HG03159 (cell line): ENCODE data around the gene DEPDC1B.
"Not testable (repeated sequence)": the region's sequence is repeated elsewhere in the genome, so short reads cannot be mapped to it uniquely, and the experiment has no call there.

Experiments used
- ATAC-seq: cut with Tn5 transposase; IDR thresholded peaks from one replicate; pipeline ENCODE4 v1.9.1; 2021; ENCODE audit warnings: mild to moderate bottlenecking, moderate library complexity; ENCODE audit not compliant: unreplicated experiment

Gene DEPDC1B

DNA sequence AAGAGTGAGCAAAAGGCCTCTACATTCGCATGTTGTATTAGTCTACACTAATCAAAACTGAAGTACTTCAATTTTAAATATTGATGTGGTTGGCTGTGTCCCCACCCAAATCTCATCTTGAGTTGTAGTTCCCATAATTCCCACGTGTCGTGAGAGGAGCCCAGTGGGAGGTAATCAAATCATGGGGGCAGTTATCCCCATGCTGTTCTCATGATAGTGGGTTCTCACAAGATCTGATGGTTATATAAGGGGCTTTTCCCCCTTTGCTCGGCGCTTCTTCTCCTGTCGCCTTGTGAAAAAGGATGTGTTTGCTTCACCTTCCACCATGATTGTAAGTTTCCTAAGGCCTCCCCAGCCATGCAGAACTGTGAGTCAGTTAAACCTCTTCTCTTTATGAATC is 112.7 kb downstream of the DEPDC1B start:
- not testable (repeated sequence) for ATAC-seq

DNA sequence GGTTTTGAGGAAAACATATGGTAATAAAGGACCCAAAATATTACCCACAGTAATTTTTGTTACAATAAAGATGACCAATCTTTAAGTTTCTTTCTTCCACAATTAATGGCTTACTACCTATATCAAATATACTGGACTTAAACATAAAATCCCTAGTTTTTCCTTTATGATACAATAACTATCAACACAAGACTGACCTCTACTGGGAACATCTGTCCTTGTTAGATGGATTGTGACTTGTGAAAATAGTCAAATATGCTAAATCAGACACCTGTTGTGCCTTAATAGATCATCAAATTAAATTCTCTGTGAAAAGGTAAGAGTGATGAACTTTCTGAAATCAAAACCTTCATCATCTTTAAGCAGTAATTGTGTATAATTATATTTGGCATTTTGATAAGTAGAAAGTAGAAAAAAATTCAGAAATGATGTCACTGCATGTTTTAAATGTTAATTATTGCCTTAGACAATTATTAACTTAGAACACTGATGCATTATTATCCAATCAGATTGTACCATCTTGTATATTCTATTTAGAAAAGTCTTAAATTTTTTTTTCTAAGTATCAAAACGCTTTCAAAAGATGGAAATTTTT is 113.6 kb downstream of the DEPDC1B start:
- ATAC-seq: no peak

DNA sequence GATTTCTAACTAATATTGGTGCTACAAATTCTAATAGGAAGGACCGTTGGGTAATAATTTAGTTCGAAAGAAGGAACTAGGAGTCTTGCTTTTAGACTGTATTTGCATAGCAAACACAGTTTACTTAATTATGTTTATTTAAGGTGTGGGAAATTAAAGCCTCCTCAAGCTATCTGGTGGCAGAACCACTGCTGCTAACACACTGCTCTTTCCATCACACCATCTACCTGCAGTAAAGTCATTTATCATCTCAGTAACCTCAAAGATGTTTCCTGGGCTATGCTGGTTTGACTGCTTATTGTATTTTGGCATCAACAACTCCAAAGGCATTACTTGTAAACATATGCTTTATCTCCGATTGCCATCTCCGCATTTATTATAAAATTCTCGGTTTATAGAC is 114.3 kb downstream of the DEPDC1B start:
- no peak for ATAC-seq

DNA sequence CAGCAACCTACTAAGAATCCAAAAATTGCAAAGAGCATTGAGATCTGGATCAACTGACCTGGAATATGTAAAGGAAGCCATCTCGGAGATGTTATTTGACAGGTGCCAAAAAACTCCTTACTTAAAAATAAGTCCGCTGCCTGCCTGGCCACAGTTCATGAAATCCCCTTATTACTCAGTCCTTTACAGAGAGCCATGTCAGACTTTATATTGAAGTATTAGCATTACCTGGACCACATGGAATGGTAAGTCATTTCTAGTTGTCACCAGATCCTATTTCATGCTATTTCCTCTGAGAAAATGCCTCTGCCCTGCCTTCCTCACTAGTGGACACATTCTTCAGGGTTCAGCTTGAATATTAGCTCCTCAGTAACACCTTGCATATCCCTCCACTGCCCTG is 115.7 kb downstream of the DEPDC1B start:
- ATAC-seq: no peak

DNA sequence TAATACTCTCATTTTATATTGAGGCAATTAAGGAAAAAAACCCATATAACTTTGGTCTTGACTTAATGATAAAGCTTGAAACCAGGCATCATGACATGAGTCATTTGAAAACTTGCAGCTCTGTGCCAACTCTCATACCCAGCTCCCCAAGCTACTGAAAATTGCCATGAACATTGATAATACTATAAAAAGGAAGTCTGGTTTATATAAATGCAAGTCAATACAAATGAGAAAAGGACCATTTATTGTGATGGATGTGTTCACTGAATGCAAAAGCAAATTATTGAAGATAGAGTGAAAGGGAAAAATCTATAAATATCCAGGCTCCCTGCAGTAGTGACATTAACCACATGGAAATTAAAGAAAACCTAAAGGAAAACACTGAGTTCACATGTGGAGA is 116.3 kb downstream of the DEPDC1B start:
- ATAC-seq: no peak

DNA sequence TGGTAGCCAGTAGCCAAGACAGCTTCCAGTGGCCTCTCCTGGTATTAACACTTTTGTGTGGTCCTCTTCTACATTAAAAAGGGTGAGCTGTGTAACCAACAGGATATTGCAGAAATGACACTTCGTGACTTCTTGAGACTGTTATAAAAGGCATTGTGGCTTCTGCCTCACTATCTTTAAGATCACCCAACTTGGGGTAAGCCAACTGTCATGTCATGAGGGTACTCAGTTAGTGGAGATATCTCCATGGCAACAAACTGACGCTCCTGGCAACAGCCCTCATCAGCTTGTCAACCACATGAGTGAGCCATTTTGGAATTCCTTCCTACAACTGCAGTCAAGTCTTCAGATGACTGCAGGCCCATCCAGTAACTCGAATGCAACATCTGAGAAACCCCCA is 121.7 kb downstream of the DEPDC1B start:
- no peak for ATAC-seq

DNA sequence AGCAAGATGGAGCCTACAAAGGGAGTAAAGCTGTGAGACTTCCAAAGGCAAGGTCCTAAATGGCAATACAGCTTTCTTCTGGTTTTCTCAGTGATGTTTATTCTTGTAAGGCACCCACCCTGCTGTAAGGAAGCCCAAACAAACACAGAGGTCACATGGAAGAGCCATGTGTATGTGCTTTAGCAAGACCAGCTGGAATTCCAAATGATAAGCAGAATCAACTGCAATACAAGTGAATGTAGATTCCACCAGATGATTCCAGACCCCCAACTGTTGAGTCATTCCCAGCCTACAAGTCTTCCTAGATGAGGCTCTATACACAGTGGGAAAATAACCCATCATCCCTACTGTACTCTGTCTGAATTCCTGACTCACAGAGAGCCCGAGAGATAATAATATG is 122.8 kb downstream of the DEPDC1B start:
- ATAC-seq: no peak

DNA sequence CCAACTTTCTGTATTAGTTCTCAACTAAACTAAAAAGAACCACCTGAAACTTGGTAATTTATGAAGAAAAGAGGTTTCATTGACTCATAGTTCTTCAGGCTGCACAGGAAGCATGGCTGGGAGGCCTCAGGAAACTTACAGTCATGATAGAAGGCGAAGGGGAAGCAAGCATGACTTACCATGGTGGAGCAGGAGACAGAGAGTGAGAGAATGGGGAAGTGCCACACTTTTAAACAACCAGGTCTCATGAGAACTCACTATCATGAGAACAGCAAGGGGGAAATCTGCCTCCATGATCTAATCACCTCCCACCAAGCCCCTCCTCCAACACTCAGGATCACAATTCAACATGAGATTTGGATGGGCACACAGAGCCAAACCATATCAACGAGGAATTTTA is 123.5 kb downstream of the DEPDC1B start:
- ATAC-seq: no peak

DNA sequence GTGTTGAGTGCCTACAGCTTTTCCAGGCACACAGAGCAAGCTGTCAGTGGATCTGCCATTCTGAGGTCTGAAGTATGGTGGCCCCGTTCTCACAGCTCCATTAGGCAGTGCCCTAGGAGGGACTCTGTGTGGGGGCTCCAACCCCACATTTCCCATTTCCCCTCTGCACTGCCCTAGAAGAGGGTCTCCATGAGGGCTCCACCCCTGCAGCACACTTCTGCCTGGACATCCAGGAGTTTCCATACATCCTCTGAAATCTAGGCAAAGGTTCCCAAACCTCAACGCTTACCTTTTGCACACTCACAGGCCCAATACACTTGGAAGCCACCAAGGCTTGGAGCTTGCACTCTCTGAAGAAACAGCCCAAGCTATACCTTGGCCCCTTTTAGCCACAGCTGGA is 131.3 kb downstream of the DEPDC1B start:
- ATAC-seq: no peak

DNA sequence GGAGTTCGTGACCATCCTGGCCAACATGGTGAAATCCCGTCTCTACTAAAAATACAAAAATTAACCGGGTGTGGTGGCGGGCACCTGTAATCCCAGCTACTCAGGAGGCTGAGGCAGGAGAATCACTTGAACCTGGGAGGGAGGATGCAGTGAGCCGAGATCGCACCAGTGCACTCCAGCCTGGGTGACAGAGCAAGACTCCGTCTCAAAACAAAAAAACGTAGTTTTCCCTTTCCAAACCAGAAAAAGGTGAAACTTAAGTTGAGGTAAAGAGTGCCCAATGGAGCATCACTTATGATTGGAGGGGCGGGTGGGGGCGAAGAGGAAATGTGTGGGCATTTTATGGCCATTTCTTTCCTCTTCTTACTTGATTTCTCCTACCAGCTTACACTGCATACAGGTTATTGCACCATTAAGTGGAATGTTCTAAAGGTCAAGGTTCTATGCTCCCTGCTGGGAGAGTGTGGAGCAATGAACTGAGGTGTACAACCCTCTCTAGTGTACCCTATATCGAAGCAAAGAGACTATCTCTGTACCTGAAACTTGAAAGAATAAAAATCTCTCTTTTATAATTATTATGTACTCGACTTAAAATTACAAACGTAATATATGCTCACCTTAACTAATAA is 136.2 kb downstream of the DEPDC1B start:
- ATAC-seq: no peak

DNA sequence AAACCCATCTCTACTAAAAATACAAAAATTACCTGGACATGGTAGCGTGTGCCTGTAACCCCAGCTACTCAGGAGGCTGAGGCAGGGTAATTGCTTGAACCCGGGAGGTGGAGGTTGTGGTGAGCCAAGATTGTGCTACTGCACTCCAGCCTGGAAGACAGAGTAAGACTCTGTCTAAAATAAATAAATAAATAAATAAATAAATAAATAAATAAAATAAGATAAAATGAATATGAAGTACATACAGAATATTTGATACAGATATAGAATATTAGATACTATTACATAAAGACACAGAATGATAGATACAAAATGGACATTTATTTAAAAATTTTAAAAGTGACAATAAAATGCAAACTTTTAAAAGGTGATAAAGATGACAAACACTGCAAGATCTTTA is 146.7 kb downstream of the DEPDC1B start:
- ATAC-seq: not testable (repeated sequence)

DNA sequence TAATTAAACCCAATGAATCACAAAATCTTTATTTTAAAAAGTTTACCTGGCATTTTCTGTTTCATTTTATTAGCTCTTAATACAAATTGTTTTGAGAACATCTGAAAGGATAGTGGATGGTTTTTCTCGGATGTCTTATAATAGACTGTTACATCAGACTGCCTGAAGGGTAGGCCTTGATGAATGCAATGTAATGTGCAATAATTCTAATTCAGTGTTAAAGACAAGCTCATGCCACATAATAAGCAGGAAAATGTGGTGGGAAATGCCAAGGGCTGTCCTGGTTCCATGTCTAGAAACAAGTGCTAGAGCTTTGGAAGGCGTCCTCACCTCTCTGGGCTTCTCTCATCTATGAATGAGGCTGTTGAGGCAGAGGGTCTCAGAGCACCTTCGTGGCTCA is 148.1 kb downstream of the DEPDC1B start:
- ATAC-seq: no peak

DNA sequence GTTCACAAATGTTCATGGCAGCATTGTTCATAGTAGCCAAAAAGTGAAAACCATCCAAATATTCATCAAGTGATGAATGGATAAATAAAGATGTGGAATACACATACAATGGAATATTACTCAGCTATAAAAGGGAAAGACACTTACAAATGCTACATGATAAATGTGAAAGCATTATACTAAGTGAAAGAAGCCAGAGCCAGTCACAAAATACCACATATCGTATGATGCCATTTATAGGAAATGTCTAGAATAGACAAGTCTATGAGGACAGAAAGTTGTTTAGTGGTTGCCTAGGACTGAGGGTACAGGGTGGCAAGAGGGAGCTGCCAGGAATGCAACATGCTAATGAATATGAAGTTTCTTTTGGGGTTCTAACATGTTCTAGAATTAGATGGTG is 148.7 kb downstream of the DEPDC1B start:
- ATAC-seq: no peak

DNA sequence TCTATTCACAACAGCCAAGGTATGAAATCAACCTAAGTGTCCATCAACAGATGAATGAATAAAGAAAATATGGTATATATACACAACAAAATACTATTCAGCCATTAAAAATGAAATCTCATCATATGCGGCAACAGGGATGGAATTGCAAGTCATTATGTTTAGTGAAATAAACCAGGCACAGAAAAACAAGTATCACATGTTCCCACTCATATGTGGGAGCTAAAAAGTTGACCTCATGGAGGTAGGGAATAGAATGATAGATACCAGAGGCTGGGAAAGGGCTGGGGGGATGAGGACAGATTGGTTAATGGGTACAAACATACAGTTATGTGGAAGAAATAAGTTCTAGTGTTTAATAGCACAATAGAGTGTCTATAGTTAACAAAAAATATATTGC is 149.7 kb downstream of the DEPDC1B start:
- no peak for ATAC-seq

DNA sequence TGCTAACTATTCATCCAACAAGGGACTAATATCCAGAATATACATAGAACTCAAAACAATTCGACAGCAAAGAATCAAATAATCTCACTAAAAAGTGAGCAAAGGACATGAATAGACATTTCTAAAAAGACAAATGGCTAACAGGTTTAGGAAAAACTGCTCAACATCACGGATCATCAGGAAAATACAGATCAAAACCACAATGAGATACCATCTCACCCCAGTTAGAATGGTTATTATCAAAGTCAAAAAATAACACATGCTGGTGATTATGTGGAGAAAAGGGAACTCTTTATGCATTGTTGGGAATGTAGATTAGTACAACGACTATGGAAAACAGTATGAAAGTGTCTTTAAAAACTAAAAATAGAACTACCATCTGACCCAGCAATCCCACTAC is 150.1 kb downstream of the DEPDC1B start:
- ATAC-seq: no peak
